Stimulated activated CD4-positive, alpha-beta T cell treated with anti-CD3 and anti-CD28 coated beads, Interleukin-1b, Interleukin-23, amount 100 ng/mL, for 4 hours (primary cell): Measurements from ENCODE around the gene FLT3LG.
"Not testable (repeated sequence)": the region's sequence is repeated elsewhere in the genome, so short reads cannot be mapped to it uniquely, and the experiment has no call there.

ENCODE experiments used
- DNase-seq, 2 donors: peaks; one replicate each; pipeline ENCODE4 v3.0.0-alpha.2; 2020; ENCODE audit warnings: low read depth in 2 of 2

FLT3LG gene

GRCh38 chr19:49440439-49441209 lies 33.4 kb upstream of the FLT3LG start:
- no peak for DNase-seq

DNA sequence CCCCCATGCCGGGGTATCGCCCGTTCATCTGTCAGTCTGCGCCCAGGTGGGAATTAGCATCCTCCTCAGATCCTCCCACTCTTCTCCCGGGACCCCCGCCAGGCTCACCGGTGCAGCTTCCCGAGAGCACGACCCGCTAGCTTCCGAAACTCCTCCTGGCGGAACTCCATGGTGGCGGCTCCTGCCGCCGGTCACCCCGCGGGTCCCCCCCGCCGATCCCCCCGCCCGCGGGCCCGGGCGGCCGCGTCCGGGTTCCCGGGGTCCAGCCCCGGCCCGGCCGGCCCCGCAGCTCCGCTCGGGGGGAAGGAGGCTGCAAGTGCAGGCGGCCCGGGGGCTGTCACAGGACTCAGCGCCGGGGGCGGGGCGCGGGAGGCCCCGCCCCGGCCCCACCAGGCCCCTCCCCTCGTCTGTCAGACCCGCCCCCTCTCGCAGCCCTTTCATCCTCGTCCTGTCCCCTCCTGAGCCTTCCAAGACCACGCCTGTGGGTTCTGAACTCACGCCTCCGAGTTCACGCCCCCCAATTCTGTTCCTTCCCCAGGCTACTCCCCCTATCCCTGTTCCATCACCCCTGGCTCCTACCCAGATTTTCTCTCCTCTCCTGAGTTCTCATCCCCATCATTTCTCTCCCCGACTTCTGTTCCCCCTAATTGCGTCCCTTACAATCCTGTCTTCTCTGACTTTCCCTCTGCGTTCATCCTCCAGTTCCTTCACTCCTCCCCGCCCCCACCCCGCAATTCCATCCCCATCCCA lies 32.6 kb upstream of the FLT3LG start, which contains the start of gene SLC17A7:
TSS of gene SLC17A7 (minus strand) at position 318 of the 750 bp plus-strand sequence. CDS start at position 170, 148 bp downstream.
- no peak for DNase-seq

DNA sequence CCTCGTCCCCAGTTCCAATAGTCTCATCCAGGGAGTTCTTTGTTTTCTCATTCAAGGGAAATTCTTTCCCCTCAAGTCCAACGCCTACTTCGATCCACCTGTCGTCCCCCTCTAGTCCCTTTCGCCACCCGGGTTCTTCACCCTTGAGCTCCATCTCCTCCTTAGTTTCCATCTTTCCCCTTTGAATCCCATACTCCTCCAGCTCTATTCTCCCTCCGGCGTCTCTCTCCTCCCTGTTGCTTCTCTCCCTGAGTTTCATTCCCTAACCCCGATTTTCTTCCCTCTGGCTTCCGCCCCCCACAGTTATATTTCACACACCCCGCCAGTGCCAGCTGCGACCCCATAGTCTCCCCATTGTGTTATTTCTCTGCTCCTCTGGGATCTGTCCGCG lies 32.1 kb upstream of the FLT3LG start:
- DNase-seq: no peak

GRCh38 chr19:49442354-49442753 lies 31.7 kb upstream of the FLT3LG start:
- no peak for DNase-seq

DNA sequence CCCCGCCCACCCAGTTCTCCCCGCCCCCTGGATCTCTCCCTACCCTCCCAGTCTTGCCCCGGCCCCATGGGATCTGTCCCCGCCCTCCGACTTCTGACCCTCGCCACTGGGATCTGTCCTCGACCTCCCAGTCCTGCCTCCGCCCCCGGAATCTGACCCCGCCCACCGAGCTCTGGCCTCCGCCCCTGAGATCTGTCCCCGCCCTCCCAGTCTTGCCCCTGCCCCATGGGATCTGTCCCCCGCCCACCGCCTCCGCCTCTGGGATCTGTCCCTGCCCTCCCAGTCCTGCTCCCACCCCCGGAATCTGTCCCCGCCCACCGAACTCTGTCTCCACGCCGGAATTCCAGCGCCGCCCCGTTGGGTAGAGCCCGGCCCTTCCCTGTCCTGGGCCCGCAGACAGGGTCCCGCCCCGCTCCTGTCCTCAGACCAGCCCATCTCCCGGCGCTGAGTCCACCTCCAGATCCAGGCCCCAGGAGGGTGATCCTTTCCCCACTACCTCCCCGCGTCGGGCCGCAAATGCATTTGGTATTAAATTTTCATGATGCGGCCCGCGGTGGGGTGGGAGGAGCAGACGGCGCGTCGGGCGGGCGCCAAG lies 31.1 kb upstream of the FLT3LG start:
- DNase-seq: peak in 1 of 2 donors; percentile 47

DNA sequence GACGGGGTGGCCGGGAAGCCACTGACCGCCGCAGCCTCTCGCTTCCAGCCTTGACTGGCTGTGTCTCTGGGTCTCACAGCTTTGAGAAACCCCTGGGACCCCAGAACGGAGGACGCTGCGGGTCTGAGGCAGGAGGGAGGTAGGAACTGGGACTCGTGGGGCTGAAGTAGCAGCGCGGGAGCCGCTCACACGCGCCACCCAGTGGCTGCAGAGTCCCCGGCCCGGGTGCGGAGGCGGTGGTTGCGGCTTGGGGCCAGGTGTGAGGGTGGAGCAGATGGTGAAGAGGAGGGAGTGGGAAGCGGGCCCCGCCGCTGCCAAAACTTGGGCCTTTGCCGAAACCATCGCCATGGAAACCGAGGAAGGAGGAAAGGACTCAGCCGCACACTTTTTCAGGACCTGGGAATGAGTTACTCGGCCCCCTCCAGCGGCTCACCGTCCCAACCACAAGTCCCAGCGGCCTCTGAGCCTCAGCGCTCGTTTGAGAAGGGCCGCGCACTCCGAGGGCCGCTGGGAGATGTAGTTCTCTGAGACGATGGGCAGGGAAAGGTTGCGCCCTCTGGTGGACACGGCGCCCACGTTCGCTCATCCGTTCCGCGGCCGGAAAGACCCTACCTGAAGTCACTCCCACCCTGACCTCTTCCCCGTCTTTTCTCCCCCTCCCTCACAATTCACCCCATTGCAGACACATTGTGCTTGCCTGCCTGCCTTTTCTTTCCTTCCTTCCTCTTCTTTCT lies 30.5 kb upstream of the FLT3LG start:
- DNase-seq: peak; percentile 93

DNA sequence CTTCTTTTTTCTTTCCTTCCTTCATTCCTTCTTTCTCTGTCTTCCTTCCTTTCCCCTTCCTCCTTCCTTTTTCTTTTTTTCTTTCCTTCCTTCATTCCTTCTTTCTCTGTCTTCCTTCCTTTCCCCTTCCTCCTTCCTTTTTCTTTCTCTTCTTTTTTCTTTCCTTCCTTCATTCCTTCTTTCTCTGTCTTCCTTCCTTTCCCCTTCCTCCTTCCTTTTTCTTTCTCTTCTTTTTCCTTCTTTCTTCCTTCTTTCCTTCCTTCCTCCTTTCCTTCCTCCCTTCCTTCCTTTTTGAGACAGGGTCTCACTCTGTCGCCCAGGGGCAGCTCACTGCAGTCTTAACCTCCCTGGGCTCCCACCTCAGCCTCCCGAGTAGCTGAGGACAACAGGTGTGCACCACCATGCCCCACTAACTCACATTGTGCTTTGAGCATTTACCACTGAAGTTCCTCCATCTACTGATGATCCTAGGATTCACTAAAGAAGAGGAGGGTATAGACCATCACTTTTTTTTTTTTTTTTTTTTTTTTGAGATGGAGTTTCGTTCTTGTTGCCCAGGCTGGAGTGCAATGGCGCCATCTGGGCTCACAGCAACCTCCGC lies 29.8 kb upstream of the FLT3LG start:
- not testable (repeated sequence) for DNase-seq

GRCh38 chr19:49445997-49446396 lies 28.0 kb upstream of the FLT3LG start:
- DNase-seq: no peak

- DNase-seq: no peak
Measured at GRCh38 chr19:49447485-49448431, 26.3 kb upstream of the FLT3LG start.

DNA sequence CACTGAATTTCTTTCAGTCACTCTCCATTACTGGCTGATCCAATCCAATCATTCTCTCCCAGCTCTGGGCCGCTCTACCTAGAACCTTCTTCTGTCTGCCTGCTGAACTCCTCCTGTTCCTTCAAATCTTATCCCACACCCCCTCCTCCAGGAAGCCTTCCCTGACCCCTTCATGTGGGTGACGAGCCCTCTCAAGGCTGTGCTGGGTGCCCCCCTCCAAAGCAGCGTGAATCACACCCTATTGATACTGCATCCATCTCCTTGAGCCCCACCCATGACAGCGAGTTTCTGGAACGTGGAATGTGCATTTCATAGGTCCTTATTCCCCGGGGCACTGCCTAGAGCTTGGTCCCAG lies 25.6 kb upstream of the FLT3LG start:
- DNase-seq: no peak

GRCh38 chr19:49450405-49450804 lies 23.6 kb upstream of the FLT3LG start:
- no peak for DNase-seq

DNA sequence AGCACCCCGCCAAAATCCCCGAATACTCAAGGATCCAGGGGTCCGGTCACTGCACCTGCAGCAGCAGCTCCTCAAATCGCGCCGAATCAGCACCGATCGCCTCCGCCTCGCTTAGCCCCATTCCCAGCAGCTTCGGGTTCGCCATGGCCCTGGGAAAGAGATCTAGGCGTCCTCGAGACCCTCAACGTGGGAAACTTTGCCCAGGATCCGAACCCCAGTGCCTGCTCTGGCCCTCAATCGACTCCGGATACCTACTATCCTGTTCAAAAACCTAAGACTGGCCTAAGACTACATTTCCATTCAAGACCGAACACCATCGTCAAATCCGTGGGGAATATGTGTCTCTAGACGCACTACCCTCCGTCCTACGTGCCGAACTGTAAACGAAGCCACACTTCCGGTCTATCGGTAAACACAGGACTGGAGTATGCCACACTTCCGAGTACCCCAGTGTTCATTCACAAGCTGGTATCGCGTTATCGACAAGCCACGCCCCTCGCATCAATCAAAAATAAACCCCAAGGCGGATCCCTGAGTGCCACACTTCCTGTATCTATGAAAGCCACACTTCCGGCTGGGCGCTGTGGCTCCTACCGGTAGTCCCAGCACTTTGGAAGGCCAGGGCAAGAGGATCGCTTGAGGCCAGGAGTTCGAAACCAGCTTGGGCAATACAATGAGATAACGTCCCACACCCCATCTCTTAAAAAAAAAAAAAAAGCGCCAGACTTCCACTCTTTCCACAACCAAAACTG lies 22.4 kb upstream of the FLT3LG start, which contains the start of gene PIH1D1:
TSS of gene PIH1D1 (minus strand) at position 385 of the 752 bp plus-strand sequence. CDS start at position 145, 240 bp downstream.
- peak; percentile 84 to 90 for DNase-seq

DNA sequence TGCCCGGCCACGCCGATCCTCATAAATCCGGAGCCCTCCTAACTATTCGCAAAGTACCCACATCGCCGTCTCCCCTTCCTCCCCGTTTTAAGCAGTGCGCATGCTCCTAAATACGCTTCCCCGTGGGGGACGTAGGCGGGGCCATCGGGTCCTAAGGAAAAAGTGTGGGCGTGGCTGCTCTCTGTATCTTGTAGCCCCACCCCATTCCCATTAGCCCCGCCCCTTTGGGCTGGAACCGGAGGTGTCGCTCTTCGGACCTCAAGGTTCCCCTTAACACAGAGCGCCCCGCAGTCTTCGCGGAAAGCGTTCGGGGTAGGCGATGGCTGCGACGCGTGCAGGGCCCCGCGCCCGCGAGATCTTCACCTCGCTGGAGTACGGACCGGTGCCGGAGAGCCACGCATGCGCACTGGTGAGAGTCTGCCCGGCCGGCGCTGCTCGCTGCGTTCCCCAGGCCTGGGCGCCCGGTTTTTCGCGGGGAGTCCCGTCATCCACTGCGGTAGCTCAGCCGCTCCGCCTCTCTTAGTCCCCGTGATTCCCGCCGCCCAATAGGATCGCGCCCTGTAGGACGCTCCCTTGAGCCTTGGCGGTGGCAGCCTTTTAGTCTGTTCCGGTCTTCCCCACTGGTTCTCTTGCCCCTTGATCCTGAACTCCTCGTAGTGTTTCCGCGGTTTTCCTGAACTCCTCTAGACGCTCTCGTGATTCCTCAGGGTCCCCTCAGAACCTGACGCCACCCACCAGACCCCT lies 20.8 kb upstream of the FLT3LG start, which contains the start of gene ALDH16A1:
TSS of gene ALDH16A1 (plus strand) at position 213 of the 744 bp plus-strand sequence. CDS start at position 320, 107 bp downstream.
- peak; percentile 94 to 97 for DNase-seq

DNA sequence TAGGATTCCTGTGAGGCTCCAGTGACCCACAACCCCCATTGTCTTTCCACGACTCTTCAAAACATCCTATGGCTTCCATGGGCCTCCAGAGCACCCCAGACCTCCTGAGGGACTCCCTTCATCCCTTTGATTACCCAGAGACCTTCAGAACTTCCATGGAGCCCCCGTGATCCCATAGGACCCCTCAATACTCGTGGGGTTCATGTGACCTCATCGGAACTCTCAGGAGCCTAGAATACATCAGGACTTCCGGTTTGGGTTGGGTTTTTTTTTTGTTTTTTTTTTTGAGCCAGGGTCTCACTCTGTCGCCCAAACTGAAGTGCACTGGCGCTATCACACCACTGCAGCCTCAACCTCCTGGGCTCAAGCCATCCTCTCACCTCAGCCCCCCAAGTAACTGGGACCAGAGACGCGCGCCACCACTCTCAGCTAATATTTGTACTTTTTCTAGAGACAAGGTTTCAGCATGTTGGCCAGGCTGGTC lies 20.2 kb upstream of the FLT3LG start:
- no peak for DNase-seq

- no peak for DNase-seq
Measured at GRCh38 chr19:49455773-49456172, 18.2 kb upstream of the FLT3LG start.

GRCh38 chr19:49456326-49456725 lies 17.7 kb upstream of the FLT3LG start:
- no peak for DNase-seq

- no peak for DNase-seq
Measured at GRCh38 chr19:49458567-49458903, 15.5 kb upstream of the FLT3LG start.

DNA sequence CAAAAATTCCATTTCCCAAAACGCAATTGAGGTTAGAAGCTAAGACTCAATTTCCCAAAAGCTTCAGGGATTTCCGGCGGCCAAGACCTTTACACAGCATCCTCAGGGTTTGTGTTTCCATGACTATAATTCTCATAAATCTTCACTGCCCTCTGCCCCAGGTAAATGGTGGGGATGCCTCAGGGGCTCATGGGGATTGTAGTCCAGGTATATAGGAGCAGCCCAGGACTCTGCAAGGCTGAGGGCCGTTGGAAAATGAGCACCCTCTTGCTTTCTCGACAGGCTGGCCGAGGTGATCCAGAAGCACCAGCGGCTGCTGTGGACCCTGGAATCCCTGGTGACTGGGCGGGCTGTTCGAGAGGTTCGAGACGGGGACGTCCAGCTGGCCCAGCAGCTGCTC lies 14.6 kb upstream of the FLT3LG start:
- no peak for DNase-seq

- DNase-seq: not testable (repeated sequence)
Measured at GRCh38 chr19:49461130-49461529, 12.9 kb upstream of the FLT3LG start.
